K562 (cell line): Measurements from ENCODE around the gene IMMP2L.

Experiments
- ARNT ChIP-seq, 2 experiments: fragments of 450-650 bp; IDR thresholded peaks; 2 replicates each; pipeline ENCODE4 v1.6.1; 2016; ENCODE audit warnings: mild to moderate bottlenecking in 1 of 2
- GTF2E2 ChIP-seq: fragments of 200-800 bp; sonication (Bioruptor generic); IDR thresholded peaks from 2 replicates; pipeline ENCODE4 v1.6.1; 2016; ENCODE audit warnings: missing genetic modification characterization, missing compliant biosample characterization
- SMAD1 ChIP-seq: fragments of 150-350 bp; IDR thresholded peaks from 2 replicates; pipeline ENCODE4 v1.6.1; 2014; ENCODE audit warnings: low read length, low read depth; ENCODE audit not compliant: partially characterized antibody
- TFAP4 ChIP-seq: sonication (generic); formaldehyde crosslinking; IDR thresholded peaks from 2 replicates; pipeline ENCODE4 v1.8.0; 2022; ENCODE audit warnings: missing genetic modification reagents, mild to moderate bottlenecking, moderate library complexity, borderline replicate concordance
- ZBTB8A ChIP-seq: fragments of 450-650 bp; IDR thresholded peaks from 2 replicates; pipeline ENCODE4 v1.6.1; 2018; ENCODE audit warnings: mild to moderate bottlenecking, moderate library complexity; ENCODE audit not compliant: partially characterized antibody
- ZNF277 ChIP-seq: fragments of 250-450 bp; sonication (Bioruptor Pico); IDR thresholded peaks from 2 replicates; pipeline ENCODE4 v1.8.0; 2022; ENCODE audit warnings: inconsistent platforms, mild to moderate bottlenecking, moderate library complexity, borderline replicate concordance
- TF ChIP-seq, protein P1 (sequence below): fragments of 450-650 bp; IDR thresholded peaks from 2 replicates; pipeline ENCODE4 v1.6.1; 2016; ENCODE audit warnings: mild to moderate bottlenecking
- TF ChIP-seq, protein P2 (sequence below): sonication (generic); formaldehyde crosslinking; IDR thresholded peaks from 2 replicates; pipeline ENCODE4 v1.5.0; 2020; ENCODE audit warnings: missing genetic modification reagents

GRCh38 chr7:110766864-110767263 lies 795.4 kb downstream of the IMMP2L start:
- TF ChIP-seq TFAP4 (CRISPR knock-in tag) (no peak), ZNF277 (CRISPR knock-in tag) (no peak), GTF2E2 (tag) (no peak), ZBTB8A (no peak), ARNT (IDR thresholded peaks at IDR 0.05) (no peak), SMAD1 (no peak)
- TF ChIP-seq, protein P1, sequence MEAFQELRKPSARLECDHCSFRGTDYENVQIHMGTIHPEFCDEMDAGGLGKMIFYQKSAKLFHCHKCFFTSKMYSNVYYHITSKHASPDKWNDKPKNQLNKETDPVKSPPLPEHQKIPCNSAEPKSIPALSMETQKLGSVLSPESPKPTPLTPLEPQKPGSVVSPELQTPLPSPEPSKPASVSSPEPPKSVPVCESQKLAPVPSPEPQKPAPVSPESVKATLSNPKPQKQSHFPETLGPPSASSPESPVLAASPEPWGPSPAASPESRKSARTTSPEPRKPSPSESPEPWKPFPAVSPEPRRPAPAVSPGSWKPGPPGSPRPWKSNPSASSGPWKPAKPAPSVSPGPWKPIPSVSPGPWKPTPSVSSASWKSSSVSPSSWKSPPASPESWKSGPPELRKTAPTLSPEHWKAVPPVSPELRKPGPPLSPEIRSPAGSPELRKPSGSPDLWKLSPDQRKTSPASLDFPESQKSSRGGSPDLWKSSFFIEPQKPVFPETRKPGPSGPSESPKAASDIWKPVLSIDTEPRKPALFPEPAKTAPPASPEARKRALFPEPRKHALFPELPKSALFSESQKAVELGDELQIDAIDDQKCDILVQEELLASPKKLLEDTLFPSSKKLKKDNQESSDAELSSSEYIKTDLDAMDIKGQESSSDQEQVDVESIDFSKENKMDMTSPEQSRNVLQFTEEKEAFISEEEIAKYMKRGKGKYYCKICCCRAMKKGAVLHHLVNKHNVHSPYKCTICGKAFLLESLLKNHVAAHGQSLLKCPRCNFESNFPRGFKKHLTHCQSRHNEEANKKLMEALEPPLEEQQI: no peak
- TF ChIP-seq, protein P2, sequence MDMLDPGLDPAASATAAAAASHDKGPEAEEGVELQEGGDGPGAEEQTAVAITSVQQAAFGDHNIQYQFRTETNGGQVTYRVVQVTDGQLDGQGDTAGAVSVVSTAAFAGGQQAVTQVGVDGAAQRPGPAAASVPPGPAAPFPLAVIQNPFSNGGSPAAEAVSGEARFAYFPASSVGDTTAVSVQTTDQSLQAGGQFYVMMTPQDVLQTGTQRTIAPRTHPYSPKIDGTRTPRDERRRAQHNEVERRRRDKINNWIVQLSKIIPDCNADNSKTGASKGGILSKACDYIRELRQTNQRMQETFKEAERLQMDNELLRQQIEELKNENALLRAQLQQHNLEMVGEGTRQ (CRISPR knock-in tag): no peak
